ENCODE results near the gene TXNDC9.
A peak's percentile ranks its signal among the peaks of the same experiment; 100 is the strongest.
"Not testable (repeated sequence)": the region's sequence is repeated elsewhere in the genome, so short reads cannot be mapped to it uniquely, and the experiment has no call there.

The TXNDC9 gene, protein sequence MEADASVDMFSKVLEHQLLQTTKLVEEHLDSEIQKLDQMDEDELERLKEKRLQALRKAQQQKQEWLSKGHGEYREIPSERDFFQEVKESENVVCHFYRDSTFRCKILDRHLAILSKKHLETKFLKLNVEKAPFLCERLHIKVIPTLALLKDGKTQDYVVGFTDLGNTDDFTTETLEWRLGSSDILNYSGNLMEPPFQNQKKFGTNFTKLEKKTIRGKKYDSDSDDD

DNA sequence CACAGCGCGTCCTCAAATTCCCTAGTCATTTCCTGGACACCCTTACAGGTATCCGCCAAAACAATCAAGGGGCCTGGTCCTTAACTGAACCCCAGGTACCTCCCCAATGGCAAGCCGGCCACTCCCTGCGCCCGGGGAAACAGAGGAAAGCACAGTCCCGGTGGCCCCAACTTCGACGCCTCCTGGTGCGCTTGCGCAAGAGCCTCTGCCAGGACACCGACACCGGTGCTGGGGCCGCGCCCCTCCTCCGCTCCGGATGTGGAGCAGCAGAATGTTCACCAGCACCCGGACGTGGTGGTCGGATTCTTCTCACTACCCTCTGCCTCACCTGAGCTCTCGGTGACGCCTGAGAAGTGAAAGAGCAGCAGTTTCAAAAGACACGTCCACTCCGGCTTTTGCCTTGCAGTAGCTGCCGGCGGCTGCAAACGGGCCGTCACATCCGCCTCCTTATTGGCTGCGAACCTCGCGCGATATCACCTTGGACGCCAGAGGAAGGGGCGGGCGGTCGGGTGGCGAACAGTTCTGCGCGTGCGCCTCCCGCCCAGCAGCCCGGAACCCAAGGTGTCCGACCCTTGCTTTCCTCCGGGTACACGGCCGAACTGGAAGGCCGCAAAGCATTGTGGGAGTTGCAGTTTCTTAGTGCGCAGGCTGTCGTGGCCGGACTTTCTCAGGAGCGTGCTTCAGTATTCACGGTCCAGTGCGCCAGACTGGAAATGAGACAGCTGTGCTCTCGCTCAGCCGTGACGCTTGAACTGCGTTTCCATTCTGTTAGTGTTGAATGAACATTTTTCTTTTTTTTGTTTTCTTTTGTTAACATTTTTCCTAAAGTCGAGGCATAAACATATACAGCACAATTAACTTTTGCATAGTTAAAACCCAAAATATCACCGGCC, at the start of gene TXNDC9:
TXNDC9 (minus strand) TSS at position 423 of the 893 bp plus-strand sequence. CDS start 3,123 bp downstream, outside the sequence.
- H3K4me3 ChIP-seq (ENCODE audit: low read length): peak within 1 kb of the TSS; percentile 57
- H3K4me1 ChIP-seq (ENCODE audit: insufficient read depth, low read length): peaks cover 14% of the 10 kb centered on the region
- peaks cover 18% of the 10 kb centered on the region for H3K36me3 ChIP-seq (ENCODE audit: insufficient read depth, low read length)
- H3K9me3 ChIP-seq (ENCODE audit: low read length): no peaks in the 10 kb centered on the region
- H2AFZ ChIP-seq (ENCODE audit: low read depth, low read length): peak within 1 kb of the TSS; percentile 96
- no peaks in the 10 kb centered on the region for H3K27me3 ChIP-seq (ENCODE audit: insufficient read depth, low read length)

DNA sequence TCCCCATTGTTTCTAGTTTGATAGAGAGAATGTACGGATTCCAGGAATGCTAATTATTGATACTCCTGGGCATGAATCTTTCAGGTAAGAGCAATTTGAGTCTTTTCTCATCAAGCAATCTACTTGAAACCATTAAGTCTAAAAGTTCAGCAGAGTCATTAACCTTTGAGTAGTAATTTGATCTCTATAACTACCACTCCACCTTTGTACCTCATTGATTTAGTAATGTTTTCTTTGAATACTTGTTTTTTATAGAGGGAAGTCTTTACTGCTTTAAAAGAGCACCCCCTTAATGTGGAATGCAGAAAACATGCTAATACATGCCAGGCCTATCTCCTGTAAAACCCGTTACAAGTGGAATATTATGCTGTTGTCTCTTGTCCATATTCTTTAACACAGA, 46.0 kb upstream of the TXNDC9 start:
- Histone ChIP-seq H2AFZ (ENCODE audit: low read depth, low read length) (no peak overlapping the region), H3K4me3 (ENCODE audit: low read length) (no peak overlapping the region), H3K9me3 (ENCODE audit: low read length) (peaks cover 10% of the 10 kb centered on the region), H3K27me3 (ENCODE audit: insufficient read depth, low read length) (no peaks in the 10 kb centered on the region), H3K36me3 (ENCODE audit: insufficient read depth, low read length) (peaks cover 76% of the 10 kb centered on the region), H3K4me1 (ENCODE audit: insufficient read depth, low read length) (no peaks in the 10 kb centered on the region)

DNA sequence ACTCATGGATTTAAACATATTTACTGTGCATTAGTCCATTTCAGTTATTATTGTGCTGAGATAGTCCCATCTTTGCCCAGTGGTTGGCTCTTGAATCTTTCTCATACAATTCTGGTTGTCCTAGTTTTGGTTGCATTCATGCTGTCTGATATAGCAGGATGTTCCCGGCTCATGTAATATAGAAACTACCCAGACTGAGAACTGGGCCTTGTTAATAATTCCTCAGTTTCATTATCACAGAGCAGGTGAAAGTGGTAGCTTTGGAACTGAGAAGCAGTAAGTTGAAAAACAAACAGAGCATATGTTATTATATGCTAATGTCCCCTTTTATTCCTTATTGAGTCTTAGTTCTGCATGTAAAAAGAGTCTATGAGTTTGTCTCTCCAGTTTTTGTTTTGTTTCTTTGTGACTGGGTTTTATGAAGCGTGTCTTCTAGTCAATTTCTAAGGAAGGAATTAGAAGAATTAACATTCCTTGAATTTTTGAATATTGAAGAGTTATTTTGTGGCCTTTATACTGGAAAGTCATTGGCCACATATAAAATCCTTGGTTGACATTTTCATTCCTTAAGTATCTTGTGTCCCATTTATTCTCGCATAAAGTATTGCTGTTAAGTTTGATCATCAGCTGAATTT, 44.4 kb upstream of the TXNDC9 start:
- Histone ChIP-seq H3K9me3 (ENCODE audit: low read length) (peaks cover 10% of the 10 kb centered on the region), H3K4me1 (ENCODE audit: insufficient read depth, low read length) (no peaks in the 10 kb centered on the region), H3K36me3 (ENCODE audit: insufficient read depth, low read length) (peaks cover 84% of the 10 kb centered on the region)

DNA sequence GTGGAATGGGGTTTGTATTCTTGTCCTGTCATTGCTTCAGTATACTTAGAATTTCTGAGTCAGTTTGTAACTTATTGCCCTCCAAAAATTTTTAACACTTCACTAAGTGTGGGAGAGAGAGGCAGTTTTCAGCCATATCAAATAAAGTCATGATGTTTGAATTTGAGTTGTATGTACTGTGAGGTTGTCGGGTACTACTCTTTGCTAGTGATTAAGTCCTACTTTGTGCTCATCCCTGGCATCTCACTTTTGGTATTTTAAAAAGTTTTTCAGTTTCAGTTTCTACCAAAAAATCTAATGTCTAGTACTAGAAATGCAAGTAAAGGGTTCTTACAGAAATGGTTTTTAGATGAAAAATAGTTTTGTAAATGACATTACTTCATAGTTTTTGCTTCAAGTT, 41.7 kb upstream of the TXNDC9 start:
- no peak overlapping the region for H3K4me3 ChIP-seq (ENCODE audit: low read length)
- no peaks in the 10 kb centered on the region for H3K4me1 ChIP-seq (ENCODE audit: insufficient read depth, low read length)
- no peaks in the 10 kb centered on the region for H3K27me3 ChIP-seq (ENCODE audit: insufficient read depth, low read length)
- no peak overlapping the region for H2AFZ ChIP-seq (ENCODE audit: low read depth, low read length)
- peaks cover 14% of the 10 kb centered on the region for H3K9me3 ChIP-seq (ENCODE audit: low read length)
- H3K36me3 ChIP-seq (ENCODE audit: insufficient read depth, low read length): peaks cover 89% of the 10 kb centered on the region

More for the DNA sequence above, 44.4 kb upstream of the TXNDC9 start:
- Histone ChIP-seq H2AFZ (ENCODE audit: low read depth, low read length) (no peak overlapping the region), H3K4me3 (ENCODE audit: low read length) (no peak overlapping the region), H3K27me3 (ENCODE audit: insufficient read depth, low read length) (no peaks in the 10 kb centered on the region)

DNA sequence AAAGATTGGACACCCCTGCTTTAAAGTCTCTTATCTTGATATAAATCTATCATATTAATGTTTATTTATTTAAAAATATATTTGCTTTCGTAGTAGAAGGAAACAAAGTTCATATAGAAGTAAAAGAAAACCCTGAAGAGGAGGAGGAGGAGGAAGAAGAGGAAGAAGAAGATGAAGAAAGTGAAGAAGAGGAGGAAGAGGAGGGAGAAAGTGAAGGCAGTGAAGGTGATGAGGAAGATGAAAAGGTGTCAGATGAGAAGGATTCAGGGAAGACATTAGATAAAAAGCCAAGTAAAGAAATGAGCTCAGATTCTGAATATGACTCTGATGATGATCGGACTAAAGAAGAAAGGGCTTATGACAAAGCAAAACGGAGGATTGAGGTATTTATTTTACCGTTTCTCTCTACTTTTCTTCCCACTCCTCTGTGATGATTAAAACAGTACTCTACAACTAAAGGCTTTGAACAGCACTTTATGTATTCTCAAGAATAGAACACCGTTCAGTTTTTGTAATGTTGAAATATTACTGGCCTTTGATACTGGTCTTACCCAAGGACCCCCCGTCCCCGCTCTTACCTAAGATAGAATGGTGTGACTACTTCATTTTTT, 40.2 kb upstream of the TXNDC9 start:
- peaks cover 88% of the 10 kb centered on the region for H3K36me3 ChIP-seq (ENCODE audit: insufficient read depth, low read length)
- H2AFZ ChIP-seq (ENCODE audit: low read depth, low read length): no peak overlapping the region
- H3K9me3 ChIP-seq (ENCODE audit: low read length): peaks cover 14% of the 10 kb centered on the region

DNA sequence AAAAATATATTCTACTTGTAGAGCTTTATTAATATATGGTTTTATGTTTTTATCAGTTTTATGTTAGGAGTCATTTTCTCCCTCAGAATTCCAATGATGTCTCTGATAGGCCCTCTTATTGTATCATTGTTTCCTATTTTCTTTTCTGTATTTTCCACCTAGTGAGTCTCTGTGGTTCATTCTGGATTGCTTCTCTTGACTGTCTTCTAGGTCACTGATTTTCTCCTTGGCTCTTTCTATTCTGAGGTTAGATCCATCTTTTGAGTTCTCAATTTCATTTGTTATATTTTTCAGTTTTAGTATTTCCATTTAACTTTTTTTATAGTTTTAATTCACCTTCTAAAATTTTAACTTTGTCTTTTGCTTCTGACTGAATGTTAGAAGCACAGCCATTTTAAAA, 38.6 kb upstream of the TXNDC9 start:
- H3K36me3 ChIP-seq (ENCODE audit: insufficient read depth, low read length): peaks cover 83% of the 10 kb centered on the region
- no peaks in the 10 kb centered on the region for H3K4me1 ChIP-seq (ENCODE audit: insufficient read depth, low read length)
- H2AFZ ChIP-seq (ENCODE audit: low read depth, low read length): no peak overlapping the region
- peaks cover 14% of the 10 kb centered on the region for H3K9me3 ChIP-seq (ENCODE audit: low read length)
- H3K27me3 ChIP-seq (ENCODE audit: insufficient read depth, low read length): no peaks in the 10 kb centered on the region
- H3K4me3 ChIP-seq (ENCODE audit: low read length): no peak overlapping the region

More for the DNA sequence above, 40.2 kb upstream of the TXNDC9 start:
- Histone ChIP-seq H3K27me3 (ENCODE audit: insufficient read depth, low read length) (no peaks in the 10 kb centered on the region), H3K4me3 (ENCODE audit: low read length) (no peak overlapping the region), H3K4me1 (ENCODE audit: insufficient read depth, low read length) (no peaks in the 10 kb centered on the region)

DNA sequence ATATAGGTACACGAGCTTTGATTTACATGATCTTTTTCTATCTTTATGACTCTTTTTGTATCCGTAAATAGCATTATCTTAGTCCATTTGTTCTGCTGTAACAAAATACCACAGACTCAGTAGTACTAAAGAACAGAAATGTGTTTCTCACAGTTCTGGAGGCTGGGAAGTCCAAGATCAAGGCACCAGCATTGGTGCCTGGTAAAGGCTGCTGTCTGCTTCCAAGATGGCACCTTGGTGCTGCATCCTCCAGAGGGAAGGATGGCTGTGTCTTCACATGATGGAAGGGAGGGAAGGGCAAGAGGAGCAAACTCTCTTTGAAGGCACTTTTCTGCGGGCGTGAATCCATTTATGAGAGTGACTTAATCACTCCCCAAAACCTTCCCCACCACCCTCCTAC, 37.0 kb upstream of the TXNDC9 start:
- peaks cover 79% of the 10 kb centered on the region for H3K36me3 ChIP-seq (ENCODE audit: insufficient read depth, low read length)
- no peak overlapping the region for H3K4me3 ChIP-seq (ENCODE audit: low read length)

DNA sequence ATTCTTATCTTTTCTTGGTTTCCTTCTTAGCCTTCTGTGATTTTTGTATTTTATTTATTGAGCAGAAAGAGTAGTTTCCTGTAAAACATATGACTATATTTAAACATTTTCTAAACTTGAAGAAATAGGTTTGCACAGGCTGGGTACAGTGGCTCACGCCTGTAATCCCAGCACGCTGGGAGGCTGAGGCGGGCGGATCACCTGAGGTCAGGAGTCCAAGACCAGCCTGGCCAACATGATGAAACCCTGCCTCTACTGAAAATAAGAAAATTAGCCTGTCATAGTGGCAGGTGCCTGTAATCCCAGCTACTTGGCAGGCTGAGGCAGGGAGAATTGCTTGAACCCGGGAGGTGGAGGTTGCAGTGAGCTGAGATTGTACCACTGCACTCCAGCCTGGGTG, 32.7 kb upstream of the TXNDC9 start:
- Histone ChIP-seq H3K36me3 (ENCODE audit: insufficient read depth, low read length) (peaks cover 79% of the 10 kb centered on the region), H3K9me3 (ENCODE audit: low read length) (peaks cover 12% of the 10 kb centered on the region)
- H3K27me3 ChIP-seq (ENCODE audit: insufficient read depth, low read length); H3K4me3 ChIP-seq (ENCODE audit: low read length); H2AFZ ChIP-seq (ENCODE audit: low read depth, low read length); H3K4me1 ChIP-seq (ENCODE audit: insufficient read depth, low read length): not testable (repeated sequence)

More for the DNA sequence above, 37.0 kb upstream of the TXNDC9 start:
- Histone ChIP-seq H2AFZ (ENCODE audit: low read depth, low read length) (no peak overlapping the region), H3K4me1 (ENCODE audit: insufficient read depth, low read length) (no peaks in the 10 kb centered on the region), H3K9me3 (ENCODE audit: low read length) (peaks cover 14% of the 10 kb centered on the region), H3K27me3 (ENCODE audit: insufficient read depth, low read length) (no peaks in the 10 kb centered on the region)

DNA sequence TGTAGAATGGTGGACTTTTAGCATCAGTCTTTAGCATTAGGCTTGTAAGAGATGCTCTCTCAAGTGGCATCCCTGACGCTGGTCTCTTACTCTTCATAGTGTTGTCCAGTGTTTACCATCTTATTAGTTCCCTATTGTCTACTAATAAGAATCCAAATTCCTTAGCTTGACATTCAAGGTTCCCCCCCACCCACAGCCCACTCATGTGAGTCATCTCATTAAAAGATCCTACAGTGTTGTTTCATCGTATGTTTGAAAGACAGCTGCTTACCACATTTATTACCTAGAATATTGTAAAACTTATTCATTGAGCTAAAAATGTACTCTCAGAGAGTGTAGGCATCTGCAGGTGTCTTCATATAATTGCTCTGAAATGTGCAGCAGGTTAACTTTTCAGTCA, 29.5 kb upstream of the TXNDC9 start:
- Histone ChIP-seq H3K4me1 (ENCODE audit: insufficient read depth, low read length) (no peaks in the 10 kb centered on the region), H3K9me3 (ENCODE audit: low read length) (no peaks in the 10 kb centered on the region), H2AFZ (ENCODE audit: low read depth, low read length) (no peak overlapping the region), H3K27me3 (ENCODE audit: insufficient read depth, low read length) (no peaks in the 10 kb centered on the region), H3K36me3 (ENCODE audit: insufficient read depth, low read length) (peaks cover 74% of the 10 kb centered on the region), H3K4me3 (ENCODE audit: low read length) (no peak overlapping the region)

DNA sequence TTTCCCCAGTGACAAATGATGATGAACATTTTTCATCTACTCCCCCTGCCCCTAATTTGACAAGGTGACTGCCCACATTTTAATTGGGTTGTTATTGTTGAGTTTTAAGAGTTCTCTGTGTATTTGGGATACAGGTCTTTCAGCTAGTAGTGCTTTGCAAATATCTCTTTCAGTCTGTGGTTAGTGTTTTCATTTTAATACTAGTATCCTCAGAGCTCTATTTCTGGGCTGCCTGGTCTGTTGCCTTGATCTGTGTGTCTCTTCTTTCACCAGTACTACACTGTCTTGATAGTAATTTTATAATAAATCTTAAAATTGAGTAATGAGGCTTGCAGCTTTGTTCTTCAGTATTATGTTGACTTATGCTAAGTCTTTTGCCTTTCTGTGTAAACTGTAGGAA, 20.7 kb upstream of the TXNDC9 start:
- Histone ChIP-seq H3K36me3 (ENCODE audit: insufficient read depth, low read length) (peaks cover 8% of the 10 kb centered on the region), H3K4me3 (ENCODE audit: low read length) (no peak overlapping the region), H3K4me1 (ENCODE audit: insufficient read depth, low read length) (no peaks in the 10 kb centered on the region), H3K27me3 (ENCODE audit: insufficient read depth, low read length) (no peaks in the 10 kb centered on the region), H3K9me3 (ENCODE audit: low read length) (no peaks in the 10 kb centered on the region), H2AFZ (ENCODE audit: low read depth, low read length) (no peak overlapping the region)

DNA sequence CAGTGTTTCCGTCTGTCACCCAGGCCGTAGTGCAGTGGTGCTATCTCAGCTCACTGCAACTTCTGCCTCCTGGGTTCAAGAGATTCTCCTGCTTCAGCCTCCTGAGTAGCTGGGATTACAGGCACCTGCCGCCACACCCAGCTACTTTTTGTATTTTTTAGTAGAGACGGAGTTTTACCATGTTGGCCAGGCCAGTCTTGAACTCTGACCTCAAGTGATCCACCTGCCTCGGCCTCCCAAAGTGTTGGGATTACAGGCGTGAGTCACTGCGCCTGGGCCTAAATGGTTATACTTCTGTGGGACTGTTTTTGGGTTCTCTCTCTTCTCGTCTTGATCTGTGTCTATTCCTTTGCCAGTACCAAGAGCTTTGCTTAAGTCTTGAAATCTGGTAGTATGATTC, 18.7 kb upstream of the TXNDC9 start:
- H3K4me1 ChIP-seq (ENCODE audit: insufficient read depth, low read length); H3K36me3 ChIP-seq (ENCODE audit: insufficient read depth, low read length); H3K9me3 ChIP-seq (ENCODE audit: low read length); H3K27me3 ChIP-seq (ENCODE audit: insufficient read depth, low read length); H3K4me3 ChIP-seq (ENCODE audit: low read length); H2AFZ ChIP-seq (ENCODE audit: low read depth, low read length): not testable (repeated sequence)

DNA sequence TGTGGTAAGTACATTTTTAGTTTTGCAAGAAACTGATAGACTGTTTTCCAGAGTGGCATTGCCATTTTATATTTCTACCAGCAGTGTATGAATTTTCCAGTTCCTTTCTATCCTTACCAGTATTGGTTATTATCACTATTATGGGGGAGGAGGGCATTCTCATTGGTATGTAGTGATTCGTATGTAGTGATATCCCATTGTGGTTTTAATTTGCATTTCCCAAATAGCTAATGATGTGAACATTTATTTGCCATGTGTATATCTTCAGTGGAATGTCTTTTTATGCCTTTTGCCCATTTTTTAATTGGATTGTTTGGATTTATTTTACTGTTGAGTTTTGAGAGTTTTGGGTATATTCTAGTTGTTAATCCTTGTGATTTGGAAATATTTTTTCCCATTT, 17.9 kb upstream of the TXNDC9 start:
- H3K4me3 ChIP-seq (ENCODE audit: low read length): no peak overlapping the region

DNA sequence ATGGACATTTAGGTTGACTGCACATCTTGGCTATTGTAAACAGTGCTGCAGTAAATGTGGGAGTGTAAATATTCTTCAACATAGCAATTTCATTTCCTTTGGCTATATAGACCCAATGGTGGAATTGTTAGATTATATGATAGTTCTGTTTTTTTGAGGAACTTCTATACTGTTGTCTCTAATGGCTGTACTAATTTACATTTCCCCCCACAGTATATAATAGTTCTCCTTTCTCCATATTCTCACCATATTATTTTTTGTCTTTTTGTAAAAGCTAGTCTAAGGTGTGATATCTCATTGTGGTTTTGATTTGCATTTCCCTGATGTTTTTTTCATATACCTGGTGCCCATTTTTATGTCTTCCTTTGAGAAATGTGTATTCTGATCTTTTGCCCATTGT, 14.1 kb upstream of the TXNDC9 start:
- Histone ChIP-seq H3K4me3 (ENCODE audit: low read length) (no peak overlapping the region), H3K4me1 (ENCODE audit: insufficient read depth, low read length) (no peaks in the 10 kb centered on the region), H2AFZ (ENCODE audit: low read depth, low read length) (no peak overlapping the region), H3K9me3 (ENCODE audit: low read length) (no peaks in the 10 kb centered on the region), H3K36me3 (ENCODE audit: insufficient read depth, low read length) (no peaks in the 10 kb centered on the region), H3K27me3 (ENCODE audit: insufficient read depth, low read length) (no peaks in the 10 kb centered on the region)

More for the DNA sequence above, 17.9 kb upstream of the TXNDC9 start:
- no peaks in the 10 kb centered on the region for H3K9me3 ChIP-seq (ENCODE audit: low read length)
- H2AFZ ChIP-seq (ENCODE audit: low read depth, low read length): no peak overlapping the region
- no peaks in the 10 kb centered on the region for H3K27me3 ChIP-seq (ENCODE audit: insufficient read depth, low read length)
- no peaks in the 10 kb centered on the region for H3K4me1 ChIP-seq (ENCODE audit: insufficient read depth, low read length)
- H3K36me3 ChIP-seq (ENCODE audit: insufficient read depth, low read length): no peaks in the 10 kb centered on the region
